ENCODE data around the gene KRTAP12-3. TPM values are rescaled to one million over a fixed set of nuclear protein-coding genes. Genes with fewer than 3 reads are reported as not detected.

The KRTAP12-3 gene
- total RNA-seq, 6 donors from 2014 or later = not detected

DNA sequence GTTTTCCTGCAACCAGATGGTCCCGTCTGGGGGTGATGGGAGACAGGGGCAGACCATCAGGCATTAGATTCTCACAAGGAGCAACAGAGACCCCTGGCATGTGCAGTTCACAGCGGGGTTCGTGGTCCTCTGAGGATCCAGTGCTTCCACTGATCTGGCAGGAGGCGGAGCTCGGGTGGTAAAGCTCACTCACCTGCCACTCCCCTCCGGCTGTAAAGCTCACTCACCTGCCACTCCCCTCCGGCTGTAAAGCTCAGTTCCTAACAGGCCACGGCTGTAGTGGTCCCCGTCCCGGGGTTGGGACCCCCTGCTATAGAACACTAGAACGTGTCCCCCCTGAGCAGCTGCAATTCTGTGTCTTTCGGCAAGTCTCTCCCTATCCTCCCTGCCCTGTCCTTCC, 43.8 kb downstream of the KRTAP12-3 start:
- Histone ChIP-seq H3K4me3 (no peak overlapping the region), H3K9me3 (peaks cover 0 to 7% (median 0%) of the 10 kb centered on the region in 4 donors), H3K4me1 (no peaks in the 10 kb centered on the region), H3K27me3 (peaks cover 0 to 21% (median 6%) of the 10 kb centered on the region in 4 donors), H3K27ac (no peak overlapping the region), H3K36me3 (no peaks in the 10 kb centered on the region)
- TF ChIP-seq POLR2A (IDR thresholded peaks at IDR 0.05) (no peak), POLR2AphosphoS5 (IDR thresholded peaks at IDR 0.05) (no peak), EP300 (IDR thresholded peaks at IDR 0.05) (no peak)
- TF ChIP-seq, protein P1, sequence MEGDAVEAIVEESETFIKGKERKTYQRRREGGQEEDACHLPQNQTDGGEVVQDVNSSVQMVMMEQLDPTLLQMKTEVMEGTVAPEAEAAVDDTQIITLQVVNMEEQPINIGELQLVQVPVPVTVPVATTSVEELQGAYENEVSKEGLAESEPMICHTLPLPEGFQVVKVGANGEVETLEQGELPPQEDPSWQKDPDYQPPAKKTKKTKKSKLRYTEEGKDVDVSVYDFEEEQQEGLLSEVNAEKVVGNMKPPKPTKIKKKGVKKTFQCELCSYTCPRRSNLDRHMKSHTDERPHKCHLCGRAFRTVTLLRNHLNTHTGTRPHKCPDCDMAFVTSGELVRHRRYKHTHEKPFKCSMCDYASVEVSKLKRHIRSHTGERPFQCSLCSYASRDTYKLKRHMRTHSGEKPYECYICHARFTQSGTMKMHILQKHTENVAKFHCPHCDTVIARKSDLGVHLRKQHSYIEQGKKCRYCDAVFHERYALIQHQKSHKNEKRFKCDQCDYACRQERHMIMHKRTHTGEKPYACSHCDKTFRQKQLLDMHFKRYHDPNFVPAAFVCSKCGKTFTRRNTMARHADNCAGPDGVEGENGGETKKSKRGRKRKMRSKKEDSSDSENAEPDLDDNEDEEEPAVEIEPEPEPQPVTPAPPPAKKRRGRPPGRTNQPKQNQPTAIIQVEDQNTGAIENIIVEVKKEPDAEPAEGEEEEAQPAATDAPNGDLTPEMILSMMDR (IDR thresholded peaks at IDR 0.05) = no peak
- ATAC-seq (ENCODE audit: low FRiP score in 2 of 2) (no peak), DNase-seq (no peak)
- 38 to 48% methylated on average over 8 to 12 of the region's 12 CpGs for WGBS, 2 donors

DNA sequence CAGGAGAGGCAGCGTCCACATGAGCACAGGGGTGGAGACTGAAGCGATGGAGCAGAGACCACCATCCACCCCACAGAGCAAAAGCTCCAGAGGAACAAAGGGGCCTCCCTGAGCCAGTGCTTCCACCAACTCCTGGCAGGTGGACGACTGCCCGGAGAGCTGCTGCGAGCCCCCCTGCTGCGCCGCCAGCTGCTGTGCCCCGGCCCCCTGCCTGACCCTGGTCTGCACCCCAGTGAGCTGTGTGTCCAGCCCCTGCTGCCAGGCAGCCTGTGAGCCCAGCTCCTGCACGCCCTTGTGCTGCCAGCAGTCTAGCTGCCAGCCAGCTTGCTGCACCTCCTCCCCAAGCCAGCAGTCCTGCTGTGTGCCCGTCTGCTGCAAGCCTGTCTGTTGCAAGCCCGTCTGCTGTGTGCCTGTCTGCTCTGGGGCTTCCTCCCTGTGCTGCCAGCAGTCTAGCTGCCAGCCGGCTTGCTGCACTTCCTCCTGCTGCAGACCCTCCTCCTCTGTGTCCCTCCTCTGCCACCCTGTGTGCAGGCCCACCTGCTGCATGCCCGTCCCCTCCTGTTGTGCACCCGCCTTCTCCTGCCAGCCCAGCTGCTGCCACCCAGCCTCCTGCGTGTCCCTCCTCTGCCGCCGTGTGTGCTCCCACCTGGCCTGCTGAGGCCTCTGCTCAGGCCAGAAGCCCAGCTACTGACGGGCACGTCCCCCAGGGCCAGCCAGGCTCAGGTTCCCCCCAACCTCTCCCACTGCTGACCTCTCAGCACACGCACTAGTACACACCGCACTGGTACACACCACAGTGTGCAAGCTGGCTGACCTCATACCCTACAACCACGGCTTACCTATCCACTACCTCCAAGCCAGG, 44.6 kb downstream of the KRTAP12-3 start:
- 72 to 76% methylated on average over 12 to 14 of the region's 22 CpGs for WGBS, 2 donors
- Histone ChIP-seq H3K36me3 (no peaks in the 10 kb centered on the region), H3K9me3 (peaks cover 0 to 7% (median 0%) of the 10 kb centered on the region in 4 donors), H3K4me3 (no peak overlapping the region), H3K27me3 (peaks cover 0 to 28% (median 12%) of the 10 kb centered on the region in 4 donors), H3K4me1 (peaks cover 0 to 8% (median 0%) of the 10 kb centered on the region in 4 donors), H3K27ac (no peak overlapping the region)
- TF ChIP-seq POLR2AphosphoS5 (IDR thresholded peaks at IDR 0.05) (no peak), EP300 (IDR thresholded peaks at IDR 0.05) (no peak), POLR2A (IDR thresholded peaks at IDR 0.05) (no peak)
- TF ChIP-seq, protein P1 (IDR thresholded peaks at IDR 0.05) = no peak
- ATAC-seq (ENCODE audit: low FRiP score in 2 of 2) = peak in 1 of 2 donors; percentile 24
- peak in 1 of 2 donors; percentile 73 for DNase-seq

DNA sequence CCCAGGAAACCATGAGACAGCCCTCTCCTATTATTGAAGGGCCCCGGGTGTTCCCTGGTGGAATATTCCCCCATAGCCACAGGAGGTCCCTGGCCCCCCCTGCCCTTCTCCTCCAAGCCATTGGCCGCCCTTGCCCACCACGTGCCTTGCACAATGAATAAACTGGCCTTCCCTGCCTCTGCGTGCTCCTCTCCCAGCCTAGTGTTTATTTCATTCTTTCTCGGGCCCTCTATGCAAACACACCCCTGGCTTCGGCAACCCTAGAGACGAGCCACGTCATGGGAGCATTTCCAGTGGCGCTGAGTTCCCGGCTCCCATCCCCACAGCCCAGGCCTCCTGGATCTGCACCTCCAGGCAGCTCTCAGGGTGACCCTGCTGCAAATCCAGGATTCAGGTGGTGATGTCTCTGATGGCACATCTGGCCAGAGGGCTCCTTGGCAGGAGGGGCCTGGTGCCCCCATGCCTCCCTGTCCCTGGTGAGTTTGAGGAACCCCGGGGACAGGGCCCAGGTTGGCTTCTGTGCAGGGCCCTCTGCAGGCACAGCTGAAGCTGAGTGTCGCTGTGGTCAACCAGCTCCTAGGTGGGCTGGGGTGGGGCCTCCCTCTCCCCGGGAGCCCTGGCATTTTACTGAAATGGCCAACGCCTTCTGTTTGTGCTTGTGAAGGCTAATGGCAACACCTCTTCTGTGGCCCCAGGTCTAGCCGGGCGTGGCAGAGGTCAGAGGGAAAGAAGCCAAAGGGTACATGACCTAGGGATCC, 45.4 kb downstream of the KRTAP12-3 start:
- DNase-seq (no peak), ATAC-seq (ENCODE audit: low FRiP score in 2 of 2) (no peak)
- Histone ChIP-seq H3K9me3 (peaks cover 0 to 7% (median 0%) of the 10 kb centered on the region in 4 donors), H3K4me1 (peaks cover 0 to 11% (median 0%) of the 10 kb centered on the region in 4 donors), H3K4me3 (no peak overlapping the region), H3K27ac (no peak overlapping the region), H3K27me3 (peaks cover 0 to 31% (median 14%) of the 10 kb centered on the region in 4 donors), H3K36me3 (no peaks in the 10 kb centered on the region)
- 45 to 63% methylated on average over 13 to 16 of the region's 16 CpGs for WGBS, 2 donors
- TF ChIP-seq POLR2A (IDR thresholded peaks at IDR 0.05) (no peak), POLR2AphosphoS5 (IDR thresholded peaks at IDR 0.05) (no peak), EP300 (IDR thresholded peaks at IDR 0.05) (no peak)
- TF ChIP-seq, protein P1 (IDR thresholded peaks at IDR 0.05) = no peak

DNA sequence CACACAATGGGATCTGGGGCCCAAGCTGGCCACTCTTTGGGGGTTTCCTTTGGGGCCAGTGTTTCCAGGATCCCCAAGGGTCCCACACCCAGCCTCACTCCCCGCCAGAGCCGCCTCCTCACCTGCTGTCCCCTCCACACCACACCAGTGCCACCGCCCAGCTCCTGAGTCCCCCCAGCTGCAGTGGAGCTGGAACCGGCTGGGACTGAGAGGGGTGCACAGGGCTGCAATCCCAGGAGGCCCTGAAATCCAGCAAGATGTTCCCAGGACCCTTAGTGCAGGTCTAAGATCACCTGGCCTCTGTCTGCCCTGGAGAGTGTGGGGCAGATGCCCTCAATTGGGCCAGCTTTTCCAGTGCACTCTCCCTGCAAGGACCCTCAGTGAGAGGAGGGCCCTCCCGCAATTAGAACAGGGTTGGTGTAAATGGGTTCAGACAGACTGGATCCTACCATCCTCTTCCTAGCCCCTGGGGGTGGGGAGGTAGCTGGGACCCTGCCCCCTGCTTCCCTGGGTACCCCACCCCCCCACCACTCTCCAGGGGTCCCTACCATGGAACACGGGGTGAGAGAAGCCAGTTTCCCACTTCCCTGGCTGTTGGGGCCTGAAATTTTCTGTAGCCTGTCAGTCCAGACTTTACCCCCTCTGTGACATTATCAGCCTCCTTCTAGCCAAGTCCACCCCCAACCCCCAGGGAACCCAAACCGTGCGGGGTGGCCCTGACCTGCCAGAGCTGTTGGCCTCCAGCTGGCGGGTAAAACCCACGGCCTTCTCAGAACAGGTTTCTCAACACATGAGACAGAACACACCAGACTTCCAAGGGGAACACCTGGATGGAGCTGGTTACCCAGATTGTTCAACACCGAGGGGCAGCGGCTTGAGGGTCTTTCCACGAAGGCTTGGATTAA, 46.3 kb downstream of the KRTAP12-3 start:
- TF ChIP-seq POLR2AphosphoS5 (IDR thresholded peaks at IDR 0.05) = no peak
- TF ChIP-seq EP300 (IDR thresholded peaks at IDR 0.05) = no peak
- TF ChIP-seq POLR2A (IDR thresholded peaks at IDR 0.05) = no peak
- TF ChIP-seq, protein P1 (IDR thresholded peaks at IDR 0.05) = no peak
- H3K36me3 ChIP-seq = no peaks in the 10 kb centered on the region
- peaks cover 0 to 7% (median 0%) of the 10 kb centered on the region in 4 donors for H3K9me3 ChIP-seq
- ATAC-seq (ENCODE audit: low FRiP score in 2 of 2) = no peak
- H3K4me3 ChIP-seq = no peak overlapping the region
- H3K27ac ChIP-seq = no peak overlapping the region
- peaks cover 0 to 11% (median 0%) of the 10 kb centered on the region in 4 donors for H3K4me1 ChIP-seq
- DNase-seq = no peak
- 26 to 62% methylated on average over 9 to 13 of the region's 13 CpGs for WGBS, 2 donors
- H3K27me3 ChIP-seq = peaks cover 0 to 39% (median 18%) of the 10 kb centered on the region in 4 donors

All from upper lobe of left lung (tissue), 6 donors.